Stomach (tissue), 9 donors: ENCODE data around the gene DPYSL3. TPM values are rescaled to one million over a fixed set of nuclear protein-coding genes. Genes with fewer than 3 reads are reported as not detected.

ENCODE experiments used
- DNase-seq, 2 donors: peaks; one replicate each; pipeline versions ENCODE4 v3.0.0 to v3.0.0-alpha.2; 2013 to 2019
- H3K27ac ChIP-seq, 5 donors: fragments of 200-600 bp in 4 of 5; sonication (generic) in 4 of 5; one replicate each; pipeline ENCODE4 v1.5.1; 2013 to 2019; ENCODE audit warnings: mild to moderate bottlenecking in 1 of 5, moderate library complexity in 1 of 5
- H3K27me3 ChIP-seq, 3 donors: fragments of 200-600 bp; sonication (generic); one replicate each; pipeline ENCODE4 v1.5.1; 2017 to 2019; ENCODE audit warnings: mixed run types in 1 of 3
- H3K36me3 ChIP-seq, 4 donors: fragments of 200-600 bp; sonication (generic); 1 replicate in 3 of 4; 2 replicates in 1 of 4; pipeline ENCODE4 v1.5.1; 2016 to 2019
- H3K4me1 ChIP-seq, 4 donors: fragments of 200-600 bp; sonication (generic); one replicate each; pipeline ENCODE4 v1.5.1; 2016 to 2019
- H3K4me3 ChIP-seq, 4 donors: fragments of 200-600 bp; sonication (generic) in 3 of 4; one replicate each; pipeline ENCODE4 v1.5.1; 2016 to 2019; ENCODE audit warnings: mild to moderate bottlenecking in 1 of 4
- H3K9me3 ChIP-seq, 4 donors: fragments of 200-600 bp; sonication (generic); one replicate each; pipeline ENCODE4 v1.5.1; 2016 to 2019
- EP300 ChIP-seq: sonication (generic); formaldehyde crosslinking; IDR thresholded peaks from one replicate; pipeline ENCODE4 v1.6.1; 2017; ENCODE audit warnings: antibody characterized with exemption
- POLR2A ChIP-seq, 4 donors: fragments of 450-650 bp; IDR thresholded peaks; one replicate each; pipeline ENCODE4 v1.6.1; 2016; ENCODE audit warnings: antibody characterized with exemption in 4 of 4, control low read depth in 2 of 4, mild to moderate bottlenecking in 1 of 4, moderate library complexity in 1 of 4
- POLR2AphosphoS5 ChIP-seq, 3 donors: sonication (generic); formaldehyde crosslinking; IDR thresholded peaks; one replicate each; pipeline ENCODE4 v1.6.1; 2016; ENCODE audit warnings: antibody characterized with exemption in 3 of 3
- WGBS, 5 donors: extraction: QIAGEN DNeasy Blood & Tissue Kit in 3 of 5; methylation state at CpG; one replicate each; pipeline versions ENCODE4 v1.1.5 to v1.1.7; 2013 to 2018; 5-methylcytosine and 5-hydroxymethylcytosine counted together
- intact Hi-C: fragments of 100-400 bp; cut with DNase I; formaldehyde crosslinking; loops from one replicate; pipeline ENCODE4 v1.15.1; 2023; ENCODE audit warnings: low total_unique reads
- polyA plus RNA-seq, 3 donors: library from polyadenylated mRNA; stranded (reverse); fragments of 200-250 nt; gene quantifications; one replicate each; pipeline ENCODE4 v1.2.3, GENCODE V29; 2013
- total RNA-seq, 5 donors: library from RNA; depleted of rRNA; stranded (reverse); fragments of >200 nt; gene quantifications; one replicate each; pipeline versions ENCODE4 v1.1.0 to v1.2.3, GENCODE V29; 2014 to 2016
- TF ChIP-seq, protein P1 (sequence below), 7 experiments: fragments of 450-650 bp in 4 of 7; fragments of 200-600 bp in 3 of 7; sonication (generic) in 3 of 7; IDR thresholded peaks; one replicate each; pipeline ENCODE4 v1.5.1; 2016 to 2019; ENCODE audit warnings: antibody characterized with exemption in 7 of 7, control low read depth in 2 of 7, mild to moderate bottlenecking in 1 of 7
- donor health status: healthy with polysubstance abuse.
- donor health status: Bipolar disorder and iron deficiency.
- donor health status: healthy.

The DPYSL3 gene
- total and polyA plus RNA-seq, 8 donors: 15.0 to 144 (median 38.0) TPM

DNA sequence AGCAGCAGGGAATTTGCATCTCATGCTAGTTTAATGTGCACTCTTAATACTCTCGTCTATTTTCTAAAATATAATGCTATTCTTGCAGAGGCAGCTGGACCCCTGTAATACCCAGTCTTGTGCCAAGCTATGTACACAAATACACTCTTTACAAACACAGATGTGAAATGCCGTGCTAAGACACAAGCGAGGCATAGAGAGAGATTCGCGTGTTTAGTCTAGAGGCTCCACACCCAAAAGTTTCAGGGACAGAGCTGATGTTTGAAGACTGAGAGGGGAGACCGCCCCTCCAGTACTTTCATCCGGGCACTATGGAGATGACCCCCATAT, 1.2 kb downstream of the DPYSL3 start:
- no peaks in the 10 kb centered on the region for H3K36me3 ChIP-seq
- WGBS, 5 donors: 26 to 33% (median 28%) methylated on average over 7 of the region's 7 CpGs
- peaks cover 6 to 30% (median 16%) of the 10 kb centered on the region in 4 donors for H3K4me1 ChIP-seq
- H3K27ac ChIP-seq: peak overlapping the region in 4 of 5 donors; percentile 63 to 86 (median 79)
- DNase-seq: no peak
- H3K27me3 ChIP-seq: peaks cover 0 to 46% (median 25%) of the 10 kb centered on the region in 3 donors
- H3K4me3 ChIP-seq: peak overlapping the region; percentile 52 to 65 (median 56)
- TF ChIP-seq POLR2A (IDR thresholded peaks at IDR 0.05) (no peak), EP300 (no peak), POLR2AphosphoS5 (IDR thresholded peaks at IDR 0.05) (no peak)
- TF ChIP-seq, protein P1, sequence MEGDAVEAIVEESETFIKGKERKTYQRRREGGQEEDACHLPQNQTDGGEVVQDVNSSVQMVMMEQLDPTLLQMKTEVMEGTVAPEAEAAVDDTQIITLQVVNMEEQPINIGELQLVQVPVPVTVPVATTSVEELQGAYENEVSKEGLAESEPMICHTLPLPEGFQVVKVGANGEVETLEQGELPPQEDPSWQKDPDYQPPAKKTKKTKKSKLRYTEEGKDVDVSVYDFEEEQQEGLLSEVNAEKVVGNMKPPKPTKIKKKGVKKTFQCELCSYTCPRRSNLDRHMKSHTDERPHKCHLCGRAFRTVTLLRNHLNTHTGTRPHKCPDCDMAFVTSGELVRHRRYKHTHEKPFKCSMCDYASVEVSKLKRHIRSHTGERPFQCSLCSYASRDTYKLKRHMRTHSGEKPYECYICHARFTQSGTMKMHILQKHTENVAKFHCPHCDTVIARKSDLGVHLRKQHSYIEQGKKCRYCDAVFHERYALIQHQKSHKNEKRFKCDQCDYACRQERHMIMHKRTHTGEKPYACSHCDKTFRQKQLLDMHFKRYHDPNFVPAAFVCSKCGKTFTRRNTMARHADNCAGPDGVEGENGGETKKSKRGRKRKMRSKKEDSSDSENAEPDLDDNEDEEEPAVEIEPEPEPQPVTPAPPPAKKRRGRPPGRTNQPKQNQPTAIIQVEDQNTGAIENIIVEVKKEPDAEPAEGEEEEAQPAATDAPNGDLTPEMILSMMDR (IDR thresholded peaks at IDR 0.05): no peak
- no peaks in the 10 kb centered on the region for H3K9me3 ChIP-seq
- intact Hi-C loops: no loop called here

- H3K36me3 ChIP-seq: no peaks in the 10 kb centered on the region
- peak overlapping the region in 1 of 4 donors; percentile 52 for H3K4me3 ChIP-seq
- no peaks in the 10 kb centered on the region for H3K9me3 ChIP-seq
- intact Hi-C loops: no loop called here
- H3K27ac ChIP-seq: peak overlapping the region in 4 of 5 donors; percentile 63 to 86 (median 79)
- peak in 1 of 2 donors; percentile 56 for DNase-seq
- H3K4me1 ChIP-seq: peaks cover 6 to 30% (median 16%) of the 10 kb centered on the region in 4 donors
- TF ChIP-seq, protein P1 (IDR thresholded peaks at IDR 0.05): no peak
- no peak for TF ChIP-seq POLR2A (IDR thresholded peaks at IDR 0.05)
- peak in 2 of 3 donors; percentile 46 to 78 for TF ChIP-seq POLR2AphosphoS5 (IDR thresholded peaks at IDR 0.05)
- no peak for TF ChIP-seq EP300
- WGBS, 5 donors: 58 to 63% (median 61%) methylated on average over 7 of the region's 7 CpGs
- H3K27me3 ChIP-seq: peaks cover 0 to 46% (median 25%) of the 10 kb centered on the region in 3 donors
Observed at GRCh38 chr5:147507480-147508126, 2.3 kb downstream of the DPYSL3 start.

DNA sequence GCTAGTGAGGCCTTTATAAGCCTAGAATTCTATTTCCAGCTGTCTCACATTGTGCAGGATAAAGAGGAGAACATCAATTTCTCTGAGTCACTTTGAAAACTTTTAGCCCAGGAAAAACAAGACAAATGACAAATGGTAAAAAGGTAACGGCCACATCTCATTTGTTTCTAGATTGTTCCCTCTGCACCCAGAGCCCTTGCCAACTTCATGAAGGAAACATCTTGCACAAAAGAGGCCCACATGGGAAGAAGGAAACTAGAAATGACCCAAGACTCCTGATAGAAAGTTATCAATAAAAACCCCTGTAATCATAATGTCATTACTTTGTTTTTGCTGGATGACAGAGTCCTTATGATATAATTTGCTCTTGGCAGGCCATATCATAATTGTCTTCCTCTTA, 5.3 kb downstream of the DPYSL3 start:
- Histone ChIP-seq H3K36me3 (no peaks in the 10 kb centered on the region), H3K4me3 (no peak overlapping the region), H3K27me3 (peaks cover 0 to 21% (median 11%) of the 10 kb centered on the region in 3 donors), H3K4me1 (peaks cover 0 to 20% (median 8%) of the 10 kb centered on the region in 4 donors), H3K27ac (peak overlapping the region in 3 of 5 donors; percentile 37 to 65 (median 39)), H3K9me3 (no peaks in the 10 kb centered on the region)
- TF ChIP-seq, protein P1 (IDR thresholded peaks at IDR 0.05): no peak
- no peak for DNase-seq
- WGBS, 5 donors: 40 to 71% (median 65%) methylated on average over 1 of the region's 1 CpG
- intact Hi-C loops: no loop called here

DNA sequence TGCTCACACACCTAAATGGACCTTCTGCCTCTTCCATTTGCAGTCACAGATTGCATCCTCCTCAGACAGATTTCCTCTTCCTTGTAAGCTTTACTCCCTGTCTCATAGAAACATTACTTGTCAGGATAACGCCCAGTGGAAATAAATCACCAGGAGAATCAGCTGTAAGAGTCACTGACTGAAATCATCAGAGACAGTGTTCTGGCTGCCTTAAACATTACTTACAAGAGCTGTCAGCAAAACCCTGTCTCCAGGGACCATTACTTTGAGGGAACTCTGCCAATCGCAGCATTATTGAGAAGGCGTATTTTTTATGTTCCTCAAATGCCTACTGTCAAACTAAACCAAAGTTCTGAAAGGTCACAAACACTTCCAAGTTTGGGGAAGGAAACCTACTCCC, 5.9 kb downstream of the DPYSL3 start:
- TF ChIP-seq POLR2A (IDR thresholded peaks at IDR 0.05) (no peak), EP300 (no peak), POLR2AphosphoS5 (IDR thresholded peaks at IDR 0.05) (no peak)
- TF ChIP-seq, protein P1 (IDR thresholded peaks at IDR 0.05): no peak
- Histone ChIP-seq H3K4me3 (no peak overlapping the region), H3K4me1 (peaks cover 0 to 14% (median 3%) of the 10 kb centered on the region in 4 donors), H3K27me3 (peaks cover 0 to 15% (median 6%) of the 10 kb centered on the region in 3 donors), H3K36me3 (no peaks in the 10 kb centered on the region), H3K9me3 (no peaks in the 10 kb centered on the region), H3K27ac (peak overlapping the region in 3 of 5 donors; percentile 37 to 65 (median 39))
- intact Hi-C loops: no loop called here
- WGBS, 5 donors: 45 to 70% (median 67%) methylated on average over 3 of the region's 3 CpGs
- DNase-seq: peak in 1 of 2 donors; percentile 69
